GM18511 (cell line): ENCODE measurements around the gene NRF1.
"Not testable (repeated sequence)": the region's sequence is repeated elsewhere in the genome, so short reads cannot be mapped to it uniquely, and the experiment has no call there.

ENCODE experiments used
- ATAC-seq: cut with Tn5 transposase; IDR thresholded peaks from one replicate; pipeline ENCODE4 v1.9.1; 2021; ENCODE audit warnings: mild to moderate bottlenecking, moderate library complexity; ENCODE audit not compliant: unreplicated experiment

NRF1 gene

GRCh38 chr7:129646369-129647021, 35.0 kb downstream of the NRF1 start:
- no peak for ATAC-seq

DNA sequence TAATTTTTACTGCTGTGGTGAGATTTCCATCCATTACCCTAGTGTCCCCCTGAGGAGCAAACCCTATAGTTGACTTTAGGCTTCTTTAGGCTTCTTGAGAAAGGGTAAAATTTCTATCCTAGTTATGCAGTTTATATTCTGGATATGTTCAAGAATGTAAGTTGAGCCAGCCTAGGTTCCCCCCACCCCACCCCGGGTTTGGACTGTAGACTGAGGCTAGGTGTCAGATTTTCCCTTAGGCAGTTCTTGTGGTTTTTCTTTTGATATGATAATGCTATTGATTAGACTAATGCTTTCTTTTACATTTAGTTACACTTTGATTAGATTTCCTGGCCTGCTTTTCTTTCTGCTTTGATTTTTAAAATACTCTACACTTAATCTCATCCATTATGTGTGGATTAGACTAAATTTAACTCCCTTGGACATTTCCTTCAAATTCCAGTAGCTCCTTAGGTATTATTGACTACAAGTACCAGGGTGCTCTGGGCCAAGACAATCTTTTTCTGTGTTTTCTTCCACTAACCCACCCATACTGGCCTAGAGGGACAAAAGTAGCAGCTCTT, 37.7 kb downstream of the NRF1 start:
- no peak for ATAC-seq

DNA sequence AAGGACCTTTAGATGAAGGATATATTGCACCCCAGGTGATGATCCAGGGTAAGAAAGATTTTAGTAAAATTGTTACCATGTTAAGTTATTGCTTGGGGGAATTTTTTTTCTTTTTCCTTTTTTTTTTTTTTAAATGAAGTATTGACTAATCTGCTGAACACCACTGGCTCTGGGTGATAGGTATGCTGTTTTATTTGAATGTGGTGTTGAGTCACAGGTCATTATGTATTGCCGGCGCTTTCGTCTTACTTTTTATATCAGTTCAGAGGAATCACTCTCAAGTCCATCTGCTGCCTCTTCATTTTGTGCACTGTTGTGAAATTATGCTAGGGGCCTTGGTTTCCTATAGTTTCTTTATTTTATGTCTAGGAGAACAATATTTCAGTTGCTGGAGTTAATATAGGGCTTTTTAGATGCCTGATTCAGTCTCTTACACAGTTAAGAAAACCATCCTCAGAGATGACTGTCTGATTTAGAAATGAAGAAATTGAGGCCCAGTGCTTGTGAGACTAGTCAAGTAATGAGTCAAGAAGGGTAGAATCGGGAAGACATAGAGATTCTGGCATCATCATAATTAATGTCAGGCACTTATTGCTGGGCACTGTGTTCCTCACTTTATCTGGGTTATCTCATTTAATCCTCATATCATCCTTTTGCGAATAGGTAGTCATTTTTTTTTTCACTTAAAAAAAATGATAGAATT, 38.7 kb downstream of the NRF1 start:
- ATAC-seq = no peak

DNA sequence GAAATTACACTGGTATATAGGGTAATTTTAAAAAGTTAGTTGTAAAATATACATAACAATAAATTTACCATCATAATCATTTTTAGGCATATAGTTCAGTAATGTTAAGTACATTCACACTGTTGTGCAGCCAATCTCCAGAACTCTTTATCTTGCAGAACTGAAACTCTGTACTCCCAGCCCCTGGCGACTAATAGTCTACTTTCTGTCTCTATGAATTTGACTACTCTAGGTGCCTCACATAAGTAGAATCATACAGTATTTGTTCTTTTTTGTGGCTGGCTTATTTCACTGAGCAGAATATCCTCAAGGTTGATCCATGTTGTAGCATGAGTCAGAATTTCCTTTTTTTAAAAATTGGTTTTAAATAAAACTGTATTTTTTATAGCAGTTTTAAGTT, 41.4 kb downstream of the NRF1 start:
- peak; percentile 62 for ATAC-seq

DNA sequence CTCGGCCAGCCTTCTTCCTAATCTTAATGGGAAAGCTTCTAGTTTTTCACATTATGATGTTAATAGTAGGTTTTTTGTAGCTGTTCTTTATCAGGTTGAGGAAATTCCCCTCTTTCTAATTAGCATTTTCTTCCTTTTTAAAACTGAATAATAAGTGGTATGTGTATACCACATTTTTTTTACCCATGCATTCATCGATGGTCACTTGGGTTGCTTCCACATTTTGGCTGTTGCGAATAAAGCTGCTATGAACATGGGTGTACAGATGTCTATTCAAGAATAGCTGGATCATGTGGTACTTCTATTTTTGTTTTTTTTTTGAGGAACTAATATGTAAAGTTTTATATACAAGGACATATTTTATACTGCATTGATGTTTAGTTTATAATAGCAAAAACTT, 44.3 kb downstream of the NRF1 start:
- ATAC-seq = no peak

DNA sequence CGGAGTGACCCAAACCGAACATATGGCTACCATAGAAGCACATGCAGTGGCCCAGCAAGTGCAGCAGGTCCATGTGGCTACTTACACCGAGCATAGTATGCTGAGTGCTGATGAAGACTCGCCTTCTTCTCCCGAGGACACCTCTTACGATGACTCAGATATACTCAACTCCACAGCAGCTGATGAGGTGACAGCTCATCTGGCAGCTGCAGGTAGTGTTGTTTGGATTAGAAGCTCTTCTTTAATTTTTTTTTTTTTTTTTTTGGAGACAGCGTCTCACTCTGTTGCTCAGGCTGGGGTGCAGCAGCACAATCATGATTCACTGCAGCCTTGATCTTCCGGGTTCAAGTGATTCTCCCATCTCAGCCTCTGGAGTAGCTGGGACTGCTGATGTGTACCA, 45.8 kb downstream of the NRF1 start:
- ATAC-seq = no peak

GRCh38 chr7:129659907-129660306, 48.4 kb downstream of the NRF1 start:
- ATAC-seq = not testable (repeated sequence)

DNA sequence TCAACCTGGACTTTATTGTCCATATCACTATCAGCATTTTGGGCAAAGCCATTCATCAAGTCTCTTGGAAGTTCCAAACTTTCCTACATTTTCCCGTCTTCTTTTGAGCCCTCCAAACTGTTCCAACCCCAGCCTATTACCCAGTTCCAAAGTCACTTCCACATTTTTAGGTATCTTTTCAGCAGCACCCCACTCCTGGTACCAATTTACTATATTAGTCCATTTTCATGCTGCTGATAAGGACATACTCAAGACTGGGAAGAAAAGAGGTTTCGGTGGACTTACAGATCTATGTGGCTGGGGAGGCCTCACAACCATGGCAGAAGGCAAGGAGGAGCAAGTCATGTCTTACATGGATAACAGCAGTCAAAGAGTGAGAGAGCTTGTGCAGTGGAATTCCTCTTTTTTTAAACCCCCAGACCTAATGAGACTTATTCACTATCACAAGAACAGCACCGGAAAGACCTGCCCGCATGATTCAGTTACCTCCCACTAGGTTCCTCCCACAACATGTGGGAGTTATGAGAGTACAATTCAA, 50.2 kb downstream of the NRF1 start:
- ATAC-seq = no peak

- ATAC-seq = not testable (repeated sequence)
Observed at GRCh38 chr7:129663240-129663639, 51.7 kb downstream of the NRF1 start.

DNA sequence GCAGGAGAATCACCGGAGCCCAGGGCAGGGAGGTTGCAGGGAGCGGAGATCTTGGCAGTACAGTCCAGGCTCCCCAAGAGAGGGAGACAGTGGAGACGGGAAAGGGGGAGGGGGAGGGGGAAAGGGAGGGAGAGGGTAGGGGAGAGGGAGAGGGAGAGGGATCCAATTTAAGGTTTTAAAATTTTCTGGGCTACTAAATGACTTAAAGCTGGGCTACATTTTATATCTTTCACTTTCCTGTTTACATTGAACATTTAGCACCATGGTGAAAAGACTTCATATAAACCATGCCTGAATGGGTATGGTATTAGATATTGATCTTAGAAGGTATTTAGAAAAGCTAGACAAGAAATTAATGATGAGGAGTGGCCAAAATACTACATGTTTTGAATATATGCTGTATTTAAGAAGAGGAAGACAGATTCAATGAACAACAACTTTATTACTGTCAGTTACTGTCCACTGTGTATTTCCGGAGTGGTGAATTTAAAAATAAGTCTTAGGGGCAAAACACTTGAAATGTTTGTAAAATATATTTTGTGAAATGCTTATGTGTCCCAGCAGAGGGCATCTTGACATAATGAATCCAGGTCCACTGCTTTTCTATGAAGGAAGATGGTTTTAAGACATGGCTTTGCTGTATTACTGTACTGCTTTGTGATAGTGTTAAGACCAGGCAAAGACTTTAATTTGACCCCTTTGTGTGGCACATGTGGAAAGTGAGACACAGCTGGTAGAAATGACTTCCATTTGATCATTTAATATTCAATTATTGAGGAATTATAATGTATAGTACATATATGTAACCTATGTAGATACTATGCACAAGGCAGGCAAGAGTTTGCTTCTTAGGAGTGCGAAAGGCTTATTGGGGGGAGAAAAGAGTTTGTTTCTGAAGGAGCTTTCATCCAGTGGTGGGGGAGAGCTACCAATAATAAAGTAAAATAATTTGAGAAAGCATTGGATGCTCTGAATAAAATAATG, 52.8 kb downstream of the NRF1 start:
- ATAC-seq = no peak

DNA sequence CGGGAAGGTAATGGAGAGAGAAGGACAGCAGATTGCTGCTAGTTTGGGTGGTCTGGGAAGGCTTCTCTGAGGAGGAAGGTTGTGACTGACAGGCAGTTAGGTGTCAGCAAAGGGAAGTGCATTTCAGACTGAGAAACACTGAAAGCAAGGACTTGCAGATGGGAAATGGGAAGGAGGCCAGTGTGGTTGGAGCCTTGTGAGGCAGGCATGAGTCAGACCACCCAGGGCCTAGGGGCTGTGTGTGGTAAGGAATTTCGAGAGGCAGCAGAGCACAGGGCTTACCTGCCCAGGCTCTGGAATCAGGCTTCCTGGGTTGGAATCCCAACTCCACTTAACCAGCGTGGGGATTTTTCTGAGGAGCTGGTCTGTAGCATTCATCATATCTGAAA, 53.5 kb downstream of the NRF1 start:
- ATAC-seq = no peak

DNA sequence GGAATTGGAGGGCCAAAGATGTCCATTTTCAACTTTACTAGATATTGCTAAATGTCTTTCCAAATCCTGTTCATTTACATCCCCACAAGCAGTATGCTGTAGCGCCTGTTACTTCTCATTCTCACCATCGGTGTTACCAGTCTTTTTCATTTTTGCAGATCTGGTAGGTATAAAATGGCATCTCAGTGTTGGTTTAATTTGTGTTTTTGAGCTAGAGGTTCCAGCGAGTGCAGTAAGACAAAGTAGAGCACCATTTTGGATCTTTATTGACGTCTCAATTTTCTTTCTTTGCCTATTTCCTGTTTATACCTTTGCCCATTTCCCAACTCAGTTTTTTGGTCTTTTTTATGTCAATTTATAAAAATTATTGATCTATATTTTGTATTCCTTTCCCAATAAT, 55.6 kb downstream of the NRF1 start:
- no peak for ATAC-seq

GRCh38 chr7:129667551-129667950, 56.0 kb downstream of the NRF1 start:
- no peak for ATAC-seq

DNA sequence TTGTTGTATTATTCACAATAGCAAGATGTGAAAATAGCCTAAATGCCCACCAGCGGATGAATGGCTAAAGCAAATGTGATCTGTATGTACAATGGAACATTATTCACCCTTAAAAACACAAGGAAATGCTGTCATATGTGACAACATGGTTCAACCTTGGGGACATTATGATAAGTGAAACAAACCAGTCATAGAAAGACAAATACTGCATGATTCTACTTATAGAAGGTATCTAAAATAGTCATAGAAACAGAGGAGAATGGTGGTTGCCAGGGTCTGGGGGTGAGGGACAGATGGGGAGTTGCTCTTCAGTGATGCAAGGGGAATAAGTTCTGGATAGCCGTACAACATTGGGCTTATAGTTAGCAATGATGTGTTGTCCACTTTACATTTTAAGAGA, 58.4 kb downstream of the NRF1 start:
- ATAC-seq = no peak

- ATAC-seq = no peak
Observed at GRCh38 chr7:129670656-129671055, 59.1 kb downstream of the NRF1 start.

GRCh38 chr7:129671266-129671665, 59.7 kb downstream of the NRF1 start:
- no peak for ATAC-seq

GRCh38 chr7:129674475-129674874, 63.0 kb downstream of the NRF1 start:
- not testable (repeated sequence) for ATAC-seq

DNA sequence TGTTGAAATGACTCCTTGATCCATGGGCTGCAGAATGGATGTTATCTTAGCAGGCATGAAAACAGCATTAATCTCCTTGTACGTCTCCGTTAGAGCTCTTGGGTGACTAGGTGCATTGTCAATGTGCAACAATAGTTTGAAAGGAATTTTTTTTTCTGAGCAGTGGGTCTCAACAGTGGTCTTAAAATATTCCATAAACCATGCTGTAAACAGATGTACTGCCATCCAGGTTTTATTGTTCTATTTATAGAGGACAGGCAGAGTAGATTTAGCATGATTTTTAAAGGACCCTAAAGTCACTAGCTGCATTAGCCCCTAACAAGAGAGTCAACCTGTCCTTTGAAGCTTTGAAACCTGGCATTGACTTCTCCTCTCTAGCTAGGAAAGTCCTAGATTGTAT, 64.0 kb downstream of the NRF1 start:
- no peak for ATAC-seq

DNA sequence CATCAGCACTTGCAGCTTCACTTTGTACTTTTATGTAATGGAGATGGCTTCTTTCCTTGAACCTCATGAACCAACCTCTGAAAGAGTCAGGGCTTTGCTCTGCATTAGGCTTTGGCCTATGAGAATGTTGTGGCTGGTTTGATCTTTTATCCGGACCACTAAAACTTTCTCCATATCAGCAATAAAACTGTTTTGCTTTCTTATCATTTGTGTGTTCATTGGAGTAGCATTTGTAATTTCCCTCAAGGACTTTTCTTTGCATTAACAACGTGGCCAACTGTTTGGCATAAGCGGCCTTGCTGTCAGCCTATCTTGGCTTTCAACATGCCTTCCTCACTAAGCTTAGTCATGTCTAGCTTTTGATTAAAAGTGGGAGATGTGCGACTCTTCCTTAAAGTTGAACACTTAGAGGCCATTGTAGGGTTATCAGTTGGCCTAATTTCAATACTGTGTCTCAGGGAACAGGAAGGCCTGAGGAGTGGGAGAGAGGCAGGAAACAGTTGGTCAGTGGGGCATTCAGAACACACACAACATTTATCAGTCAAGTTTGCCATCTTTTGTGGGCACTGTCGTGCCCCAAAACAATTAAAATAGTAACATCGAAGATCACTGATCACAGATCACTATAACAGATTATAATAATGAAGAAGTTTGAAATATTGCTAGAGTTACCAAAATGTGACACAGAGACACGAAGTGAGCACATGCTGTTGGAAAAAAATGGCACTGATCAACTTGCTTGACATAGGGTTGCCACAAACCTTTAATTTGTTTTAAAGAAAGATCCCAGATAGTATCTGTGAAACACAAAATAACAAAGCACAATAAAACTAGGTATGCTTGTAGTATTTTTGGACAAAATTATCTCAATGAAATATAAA, 64.7 kb downstream of the NRF1 start:
- no peak for ATAC-seq

DNA sequence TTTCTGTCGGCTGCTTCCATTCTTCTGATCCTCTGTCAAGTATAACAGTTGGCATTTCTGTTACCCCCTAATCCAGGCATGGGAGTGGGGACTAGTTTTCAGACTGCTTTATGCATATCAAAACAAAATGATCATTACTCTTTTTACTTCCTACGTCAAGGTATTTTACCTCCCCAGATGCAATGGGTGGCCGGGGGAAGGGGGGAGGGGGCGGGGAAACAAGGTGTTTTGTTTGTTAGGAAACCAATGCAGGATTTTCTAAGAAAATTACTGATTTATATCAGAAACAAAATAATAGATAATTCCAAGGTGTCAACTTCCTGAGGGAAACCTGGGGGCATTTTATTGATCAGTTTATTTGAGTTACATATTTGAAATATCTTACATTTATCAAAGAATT, 66.3 kb downstream of the NRF1 start:
- ATAC-seq = no peak
